GM18870 (cell line): ENCODE measurements around the gene KLHL22.
"Not testable (repeated sequence)": the region's sequence is repeated elsewhere in the genome, so short reads cannot be mapped to it uniquely, and the experiment has no call there.

Experiments used
- ATAC-seq: cut with Tn5 transposase; IDR thresholded peaks from one replicate; pipeline ENCODE4 v1.9.1; 2021; ENCODE audit warnings: moderate library complexity; ENCODE audit not compliant: unreplicated experiment

KLHL22 gene

GRCh38 chr22:20471126-20471833, 24.3 kb downstream of the KLHL22 start:
- ATAC-seq = no peak

- not testable (repeated sequence) for ATAC-seq
These were observed 25.1 kb downstream of the KLHL22 start for GRCh38 chr22:20470525-20470924.

- no peak for ATAC-seq
These were observed 26.3 kb downstream of the KLHL22 start for GRCh38 chr22:20469110-20469868.

DNA sequence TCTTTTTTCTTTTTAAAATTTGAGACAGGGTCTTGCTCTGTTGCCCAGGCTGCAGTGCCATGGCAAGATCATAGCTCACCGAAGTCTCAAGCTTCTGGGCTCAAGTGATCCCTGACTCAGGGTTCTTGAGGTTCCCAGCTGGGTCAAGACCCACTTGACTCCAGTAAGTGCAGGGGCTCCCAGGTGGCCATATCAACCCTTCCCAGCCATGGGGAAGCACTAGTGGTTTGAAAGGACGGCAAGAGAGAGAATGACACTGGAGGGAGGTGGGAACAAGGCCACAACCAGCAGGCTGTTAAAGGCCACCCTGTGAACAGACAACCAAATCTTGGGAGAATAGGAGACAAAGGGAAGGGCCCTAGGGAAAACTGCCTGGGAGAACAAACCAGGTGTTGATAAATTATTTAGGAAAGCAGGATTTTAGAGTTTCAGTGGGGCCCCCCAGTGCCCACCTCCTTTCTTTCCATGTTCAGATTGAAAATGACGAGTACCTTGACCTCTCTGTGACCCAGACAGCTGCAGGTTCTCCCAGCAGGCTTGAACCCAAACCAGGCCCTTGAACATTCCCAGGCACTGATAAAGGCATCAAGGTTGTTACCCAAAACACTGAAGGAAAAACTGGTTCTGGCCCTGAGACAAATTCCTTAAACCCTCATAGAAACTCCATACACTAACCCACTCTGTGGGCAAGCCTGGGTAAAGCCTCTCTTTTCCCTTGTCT, 28.8 kb downstream of the KLHL22 start:
- ATAC-seq = no peak

- no peak for ATAC-seq
These were observed 29.9 kb downstream of the KLHL22 start for GRCh38 chr22:20465759-20466077.

- no peak for ATAC-seq
These were observed 30.5 kb downstream of the KLHL22 start for GRCh38 chr22:20464912-20465758.

- ATAC-seq = no peak
These were observed 31.4 kb downstream of the KLHL22 start for GRCh38 chr22:20464096-20464614.

- no peak for ATAC-seq
These were observed 32.1 kb downstream of the KLHL22 start for GRCh38 chr22:20463324-20464095.

DNA sequence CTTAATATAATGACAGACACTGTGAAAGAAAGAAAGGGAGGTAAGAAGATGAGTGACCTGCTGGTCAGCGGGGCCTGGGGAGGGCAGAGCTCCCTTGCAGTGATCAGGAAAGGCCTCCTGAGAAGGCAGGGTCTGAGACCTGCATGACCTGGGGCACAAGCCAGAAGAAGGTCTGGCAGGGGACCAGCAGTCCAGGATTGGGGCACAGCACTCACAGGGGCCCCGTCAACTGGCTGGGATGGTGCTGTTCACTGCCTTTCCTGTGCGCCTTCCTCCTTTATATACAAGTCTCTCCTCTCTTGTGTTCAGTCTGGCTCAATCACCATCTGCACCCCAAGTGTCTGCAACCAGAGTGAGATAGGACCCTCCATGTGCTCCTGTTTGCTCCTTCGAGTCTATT, 35.7 kb downstream of the KLHL22 start:
- ATAC-seq = no peak

DNA sequence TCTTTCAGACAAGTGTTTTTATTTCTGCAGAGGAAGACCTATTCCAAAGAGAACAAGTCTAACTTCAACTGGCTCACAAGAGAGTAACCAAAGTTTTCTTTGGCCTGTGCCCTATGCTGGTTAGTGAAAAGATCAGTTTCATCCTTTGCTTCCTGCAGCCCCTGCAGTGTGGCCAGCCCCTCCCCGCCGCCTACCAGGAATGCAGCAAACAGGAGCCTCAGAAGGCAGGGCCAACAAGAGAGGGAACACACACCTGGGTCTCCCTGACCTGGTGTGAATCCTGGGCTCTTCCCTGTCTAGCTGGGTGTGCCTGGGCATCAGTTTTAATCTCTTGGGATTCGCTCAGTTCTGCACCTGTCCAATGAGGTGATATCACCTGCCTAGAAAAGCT, 36.4 kb downstream of the KLHL22 start:
- no peak for ATAC-seq

DNA sequence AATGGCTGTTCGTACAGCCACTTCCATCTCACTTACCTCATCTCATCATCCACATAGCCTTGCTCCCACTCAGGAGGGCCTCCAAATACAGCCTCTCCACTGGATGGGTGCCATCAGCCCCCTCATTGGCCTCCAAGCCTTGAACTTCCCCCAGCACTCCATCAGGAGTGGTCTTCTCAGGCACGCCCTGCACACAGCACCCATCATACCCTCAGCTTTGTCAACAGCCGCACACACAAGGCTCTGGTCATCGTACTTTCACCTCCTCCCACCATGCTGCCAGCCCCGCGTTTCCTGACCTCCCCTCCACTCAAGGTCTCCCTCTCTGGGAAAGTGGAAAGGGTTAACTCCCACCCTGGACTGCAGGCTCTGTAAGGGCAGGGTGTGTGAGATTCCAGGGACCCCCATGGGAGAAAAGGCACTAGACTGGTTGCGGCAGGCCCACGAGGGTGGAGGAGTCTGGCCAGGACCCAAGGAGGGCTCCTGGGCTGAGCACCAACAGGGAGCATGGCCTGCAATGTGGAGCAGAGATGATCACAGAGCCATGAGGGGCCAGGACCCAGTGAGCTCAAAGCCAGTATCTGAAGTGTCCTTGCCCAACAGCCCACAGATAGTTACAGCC, 37.0 kb downstream of the KLHL22 start:
- ATAC-seq = no peak

DNA sequence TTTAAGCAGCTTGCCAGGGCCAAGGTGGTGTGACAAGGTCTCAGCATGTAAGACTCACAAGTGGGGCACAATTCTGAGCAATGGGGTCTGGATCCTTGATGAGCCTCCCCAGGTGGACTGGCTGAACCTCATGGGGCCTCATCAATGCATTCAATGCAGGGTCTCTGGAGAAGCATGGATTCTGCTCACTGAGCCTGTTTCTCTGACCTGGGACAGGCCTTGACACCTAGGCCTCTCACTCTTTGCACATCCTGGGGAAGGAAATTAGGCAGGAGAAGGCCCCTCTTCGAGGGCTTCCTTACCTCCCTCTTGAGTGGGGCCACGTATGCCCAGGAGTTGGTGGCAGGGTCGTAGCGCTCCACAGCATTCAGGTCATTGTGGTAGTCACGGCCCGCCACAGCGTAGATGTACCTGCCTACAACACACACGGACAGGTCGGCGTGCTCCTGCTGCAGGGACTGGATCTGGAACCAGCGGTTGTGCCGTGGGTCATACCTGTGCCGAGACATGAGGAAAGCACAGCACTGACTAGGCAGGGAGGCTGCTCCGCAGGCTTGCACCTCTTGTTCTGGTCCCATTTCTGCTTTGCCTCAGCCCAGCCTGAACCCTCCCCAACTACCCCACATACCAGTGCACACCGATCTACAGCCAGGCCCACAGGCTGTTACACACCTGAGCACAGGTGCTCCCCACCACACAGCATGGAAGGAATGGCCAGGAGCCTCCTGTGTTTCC, 37.9 kb downstream of the KLHL22 start:
- no peak for ATAC-seq

DNA sequence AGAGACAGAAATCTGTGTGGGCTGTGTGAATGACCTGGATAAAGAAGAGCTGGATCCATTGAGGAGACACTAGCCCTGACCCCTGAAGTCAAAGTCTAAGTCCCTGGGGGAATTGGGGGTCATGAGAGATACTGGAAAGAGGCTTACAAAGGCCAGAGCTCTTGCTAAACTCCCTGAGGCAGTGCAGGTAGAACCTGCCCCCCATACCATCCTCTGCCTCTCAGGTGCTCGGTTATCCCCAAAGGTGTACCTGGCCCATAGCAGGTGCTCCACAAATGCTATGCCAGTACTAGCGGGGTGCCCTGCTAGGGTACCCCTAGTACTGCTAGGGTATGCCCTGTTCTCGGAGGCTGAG, 38.9 kb downstream of the KLHL22 start:
- ATAC-seq = no peak

- no peak for ATAC-seq
These were observed 39.4 kb downstream of the KLHL22 start for GRCh38 chr22:20456064-20456721.

DNA sequence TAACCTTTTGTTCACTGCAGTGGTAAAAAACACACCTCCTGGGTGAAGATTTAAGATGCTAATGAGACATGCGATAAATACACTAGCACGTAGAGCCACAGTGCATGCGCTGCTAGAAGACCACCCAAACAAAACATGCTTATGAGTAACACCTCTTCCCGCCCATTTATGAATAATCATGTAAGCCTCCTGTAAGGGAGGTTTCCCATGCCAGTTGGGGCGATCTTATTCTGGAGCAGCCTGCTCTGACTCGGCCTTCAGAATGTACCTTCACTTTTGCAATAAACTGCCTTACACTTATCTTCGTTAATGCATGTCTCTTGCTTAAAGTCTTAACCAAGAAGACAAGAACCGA, 39.9 kb downstream of the KLHL22 start:
- ATAC-seq = no peak

GRCh38 chr22:20453222-20453621, 42.4 kb downstream of the KLHL22 start:
- no peak for ATAC-seq

DNA sequence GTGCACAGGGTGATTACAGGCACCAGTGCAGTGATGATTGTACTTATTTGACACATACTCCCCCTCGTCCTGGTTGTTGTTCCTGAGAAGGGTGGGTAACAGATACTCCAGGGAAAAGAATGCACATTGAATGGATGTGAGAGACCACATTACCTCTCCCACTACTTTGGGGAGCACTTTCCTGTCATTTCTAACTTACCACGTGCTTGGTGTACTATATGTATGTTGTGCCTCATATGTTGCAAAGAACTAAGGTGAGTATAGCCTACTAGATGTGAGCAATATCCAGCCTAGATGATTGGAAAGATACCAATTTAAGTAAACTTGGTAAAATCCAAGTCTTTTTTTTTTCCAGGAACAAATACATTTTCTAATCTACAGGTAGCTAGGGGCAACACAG, 43.7 kb downstream of the KLHL22 start:
- ATAC-seq = no peak

DNA sequence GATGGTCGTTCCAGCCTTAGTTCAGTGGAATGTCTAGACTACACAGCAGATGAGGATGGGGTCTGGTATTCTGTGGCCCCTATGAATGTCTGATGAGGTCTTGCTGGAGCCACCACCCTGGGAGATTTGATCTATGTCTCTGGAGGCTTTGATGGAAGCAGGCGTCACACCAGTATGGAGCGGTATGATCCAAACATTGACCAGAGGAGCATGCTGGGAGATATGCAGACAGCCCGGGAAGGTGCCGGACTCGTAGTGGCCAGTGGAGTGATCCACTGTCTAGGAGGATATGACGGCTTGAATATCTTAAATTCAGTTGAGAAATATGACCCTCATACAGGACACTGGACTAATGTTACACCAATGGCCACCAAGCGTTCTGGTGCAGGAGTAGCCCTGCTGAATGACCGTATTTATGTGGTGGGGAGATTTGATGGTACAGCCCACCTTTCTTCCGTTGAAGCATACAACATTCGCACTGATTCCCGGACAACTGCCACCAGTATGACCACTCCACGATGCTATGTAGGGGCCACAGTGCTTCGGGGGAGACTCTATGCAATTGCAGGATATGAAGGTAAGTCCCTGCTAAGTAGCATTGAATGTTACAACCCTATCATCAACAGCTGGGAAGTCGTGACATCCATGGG, 44.3 kb downstream of the KLHL22 start:
- ATAC-seq = not testable (repeated sequence)
